Tibial nerve (tissue), 4 donors: ENCODE measurements around the gene SPTA1. TPM values are rescaled to one million over a fixed set of nuclear protein-coding genes. Genes with fewer than 3 reads are reported as not detected.

ENCODE experiments used
- DNase-seq, 2 donors: peaks; one replicate each; pipeline ENCODE4 v3.0.0-alpha.2; 2019; ENCODE audit warnings: low spot score in 2 of 2
- H3K27ac ChIP-seq, 4 donors: fragments of 200-600 bp; sonication (generic) in 3 of 4; one replicate each; pipeline ENCODE4 v1.5.1; 2017 to 2019; ENCODE audit warnings: mild to moderate bottlenecking in 1 of 4
- H3K27me3 ChIP-seq, 2 donors: fragments of 200-600 bp; sonication (generic) in 1 of 2; one replicate each; pipeline versions ENCODE4 v1.5.1 to v1.6.0; 2017 to 2019
- H3K36me3 ChIP-seq, 3 donors: fragments of 200-600 bp; sonication (generic); one replicate each; pipeline ENCODE4 v1.5.1; 2018 to 2019
- H3K4me1 ChIP-seq, 4 donors: fragments of 200-600 bp; sonication (generic) in 3 of 4; one replicate each; pipeline ENCODE4 v1.5.1; 2017 to 2019
- H3K4me3 ChIP-seq, 4 donors: fragments of 200-600 bp; sonication (generic) in 3 of 4; one replicate each; pipeline ENCODE4 v1.5.1; 2017 to 2019; ENCODE audit warnings: mild to moderate bottlenecking in 1 of 4, moderate library complexity in 1 of 4
- H3K9me3 ChIP-seq, 4 donors: fragments of 200-600 bp; sonication (generic) in 3 of 4; one replicate each; pipeline ENCODE4 v1.5.1; 2017 to 2019
- EP300 ChIP-seq, 2 donors: sonication (generic); formaldehyde crosslinking; IDR thresholded peaks; one replicate each; pipeline ENCODE4 v1.6.1; 2017; ENCODE audit warnings: antibody characterized with exemption in 2 of 2, mild to moderate bottlenecking in 1 of 2
- POLR2A ChIP-seq, 2 donors: fragments of 450-650 bp; IDR thresholded peaks; one replicate each; pipeline ENCODE4 v1.6.1; 2017; ENCODE audit warnings: antibody characterized with exemption in 2 of 2, mild to moderate bottlenecking in 2 of 2, moderate library complexity in 2 of 2
- WGBS, 2 donors: methylation state at CpG; one replicate each; pipeline ENCODE4 v1.1.5; 2018; 5-methylcytosine and 5-hydroxymethylcytosine counted together
- total RNA-seq, 4 donors: library from RNA; depleted of rRNA; stranded (reverse); fragments of >200 nt; gene quantifications; one replicate each; pipeline ENCODE4 v1.1.0, GENCODE V29; 2016
- TF ChIP-seq, protein P1 (sequence below), 5 experiments: fragments of 200-600 bp in 3 of 5; fragments of 450-650 bp in 2 of 5; sonication (generic) in 3 of 5; IDR thresholded peaks; one replicate each; pipeline ENCODE4 v1.5.1; 2016 to 2019; ENCODE audit warnings: antibody characterized with exemption in 5 of 5, mild to moderate bottlenecking in 3 of 5, moderate library complexity in 2 of 5

Gene SPTA1
- total RNA-seq, 4 donors from 2014 or later, result 0.21 TPM; not detected in 3

DNA sequence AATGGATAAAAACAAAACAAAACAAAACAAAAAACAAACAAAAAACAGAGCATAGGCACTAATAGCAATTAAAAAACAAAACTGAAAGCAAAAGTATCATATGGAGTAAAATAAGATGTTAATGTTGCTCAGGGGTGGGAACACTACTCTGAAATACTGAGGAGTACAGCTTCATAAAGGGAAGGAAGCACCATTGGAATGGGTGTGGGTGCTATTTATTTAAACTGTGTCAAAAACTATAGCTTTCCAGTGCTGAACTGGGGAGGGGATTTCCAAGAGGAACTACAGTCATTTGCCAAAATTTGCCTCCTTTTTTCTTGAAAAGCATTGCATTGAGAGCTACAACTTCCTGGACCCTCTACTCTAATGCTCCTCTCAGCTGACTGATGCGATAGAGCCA lies 40.0 kb downstream of the SPTA1 start:
- no peaks in the 10 kb centered on the region for H3K9me3 ChIP-seq
- H3K27ac ChIP-seq, result no peak overlapping the region
- H3K36me3 ChIP-seq, result no peaks in the 10 kb centered on the region
- WGBS, 2 donors, result 77 to 90% methylated on average over 1 of the region's 1 CpG
- no peaks in the 10 kb centered on the region for H3K27me3 ChIP-seq
- no peak overlapping the region for H3K4me3 ChIP-seq
- TF ChIP-seq POLR2A (IDR thresholded peaks at IDR 0.05), result no peak
- DNase-seq, result no peak
- H3K4me1 ChIP-seq, result no peaks in the 10 kb centered on the region

DNA sequence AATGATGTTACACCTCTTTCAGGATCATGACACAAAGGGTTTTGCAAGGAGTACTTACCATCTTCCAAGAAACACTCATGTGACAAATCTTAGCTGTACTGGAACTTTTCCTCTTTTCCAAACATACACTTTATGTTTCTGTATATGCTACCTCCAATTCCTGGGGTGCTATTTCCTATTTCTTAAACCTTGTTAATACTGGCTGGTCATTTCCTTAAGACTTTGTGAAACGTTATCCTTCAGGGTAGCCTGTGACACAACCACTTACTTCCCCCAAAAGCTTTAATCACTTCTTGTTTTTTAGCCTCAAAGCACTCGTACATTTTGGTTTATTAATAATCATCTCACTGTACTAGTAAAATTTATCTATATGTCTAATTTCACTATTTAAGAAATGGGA lies 42.1 kb downstream of the SPTA1 start:
- Histone ChIP-seq H3K4me3 (no peak overlapping the region), H3K36me3 (no peaks in the 10 kb centered on the region), H3K4me1 (no peaks in the 10 kb centered on the region), H3K27me3 (no peaks in the 10 kb centered on the region), H3K27ac (no peak overlapping the region), H3K9me3 (no peaks in the 10 kb centered on the region)
- no peak for DNase-seq
- TF ChIP-seq POLR2A (IDR thresholded peaks at IDR 0.05), result no peak
- TF ChIP-seq, protein P1, sequence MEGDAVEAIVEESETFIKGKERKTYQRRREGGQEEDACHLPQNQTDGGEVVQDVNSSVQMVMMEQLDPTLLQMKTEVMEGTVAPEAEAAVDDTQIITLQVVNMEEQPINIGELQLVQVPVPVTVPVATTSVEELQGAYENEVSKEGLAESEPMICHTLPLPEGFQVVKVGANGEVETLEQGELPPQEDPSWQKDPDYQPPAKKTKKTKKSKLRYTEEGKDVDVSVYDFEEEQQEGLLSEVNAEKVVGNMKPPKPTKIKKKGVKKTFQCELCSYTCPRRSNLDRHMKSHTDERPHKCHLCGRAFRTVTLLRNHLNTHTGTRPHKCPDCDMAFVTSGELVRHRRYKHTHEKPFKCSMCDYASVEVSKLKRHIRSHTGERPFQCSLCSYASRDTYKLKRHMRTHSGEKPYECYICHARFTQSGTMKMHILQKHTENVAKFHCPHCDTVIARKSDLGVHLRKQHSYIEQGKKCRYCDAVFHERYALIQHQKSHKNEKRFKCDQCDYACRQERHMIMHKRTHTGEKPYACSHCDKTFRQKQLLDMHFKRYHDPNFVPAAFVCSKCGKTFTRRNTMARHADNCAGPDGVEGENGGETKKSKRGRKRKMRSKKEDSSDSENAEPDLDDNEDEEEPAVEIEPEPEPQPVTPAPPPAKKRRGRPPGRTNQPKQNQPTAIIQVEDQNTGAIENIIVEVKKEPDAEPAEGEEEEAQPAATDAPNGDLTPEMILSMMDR (IDR thresholded peaks at IDR 0.05), result no peak
- TF ChIP-seq EP300 (IDR thresholded peaks at IDR 0.05), result no peak
- WGBS, 2 donors, result 66 to 67% methylated on average over 2 of the region's 2 CpGs

DNA sequence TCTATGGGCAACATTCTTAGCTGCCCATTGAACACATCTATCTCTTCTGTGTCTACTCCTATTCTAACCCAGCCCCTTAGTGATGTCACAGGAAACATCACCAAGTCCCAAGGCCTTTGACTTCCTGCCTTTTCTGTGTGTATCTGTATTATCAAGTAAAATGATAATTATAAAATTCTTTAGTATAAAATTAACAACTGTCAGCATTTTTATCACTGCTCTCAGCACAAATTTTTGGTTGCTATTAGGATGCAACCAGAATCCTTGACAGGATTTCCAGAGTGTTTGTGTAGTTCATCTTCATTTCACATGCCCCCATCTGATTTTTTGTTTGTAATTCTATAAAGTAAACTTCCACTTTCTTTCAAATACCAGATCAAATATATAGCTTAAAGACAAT lies 47.6 kb downstream of the SPTA1 start:
- TF ChIP-seq, protein P1 (IDR thresholded peaks at IDR 0.05), result no peak
- TF ChIP-seq POLR2A (IDR thresholded peaks at IDR 0.05), result no peak
- no peak for TF ChIP-seq EP300 (IDR thresholded peaks at IDR 0.05)
- Histone ChIP-seq H3K27ac (no peak overlapping the region), H3K27me3 (no peaks in the 10 kb centered on the region), H3K4me1 (no peaks in the 10 kb centered on the region), H3K36me3 (no peaks in the 10 kb centered on the region), H3K4me3 (no peak overlapping the region), H3K9me3 (no peaks in the 10 kb centered on the region)
- DNase-seq, result no peak

DNA sequence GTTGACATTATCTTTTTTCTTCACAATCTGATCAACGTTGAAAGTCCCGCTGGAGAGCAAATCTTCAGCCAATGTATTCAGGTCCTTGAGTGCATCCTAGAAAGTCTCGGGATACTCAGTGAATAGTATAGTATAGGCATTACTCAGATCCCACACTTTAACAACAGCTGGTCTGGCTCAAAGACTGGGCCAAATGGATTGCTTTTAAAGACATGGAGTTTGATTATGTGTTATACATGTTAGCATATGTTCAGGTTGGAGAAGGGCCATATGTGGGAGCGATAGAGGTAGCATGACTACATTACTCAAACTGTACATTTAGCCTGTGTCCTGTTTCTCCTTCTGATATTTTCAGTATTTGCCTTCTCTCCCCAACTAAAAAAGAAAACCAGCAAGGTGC lies 48.4 kb downstream of the SPTA1 start:
- no peaks in the 10 kb centered on the region for H3K9me3 ChIP-seq
- WGBS, 2 donors, result 79 to 88% methylated on average over 4 of the region's 4 CpGs
- TF ChIP-seq, protein P1 (IDR thresholded peaks at IDR 0.05), result no peak
- TF ChIP-seq POLR2A (IDR thresholded peaks at IDR 0.05) (no peak), EP300 (IDR thresholded peaks at IDR 0.05) (no peak)
- no peak overlapping the region for H3K27ac ChIP-seq
- no peaks in the 10 kb centered on the region for H3K27me3 ChIP-seq
- DNase-seq, result no peak
- H3K4me3 ChIP-seq, result no peak overlapping the region
- H3K36me3 ChIP-seq, result no peaks in the 10 kb centered on the region
- H3K4me1 ChIP-seq, result no peaks in the 10 kb centered on the region

DNA sequence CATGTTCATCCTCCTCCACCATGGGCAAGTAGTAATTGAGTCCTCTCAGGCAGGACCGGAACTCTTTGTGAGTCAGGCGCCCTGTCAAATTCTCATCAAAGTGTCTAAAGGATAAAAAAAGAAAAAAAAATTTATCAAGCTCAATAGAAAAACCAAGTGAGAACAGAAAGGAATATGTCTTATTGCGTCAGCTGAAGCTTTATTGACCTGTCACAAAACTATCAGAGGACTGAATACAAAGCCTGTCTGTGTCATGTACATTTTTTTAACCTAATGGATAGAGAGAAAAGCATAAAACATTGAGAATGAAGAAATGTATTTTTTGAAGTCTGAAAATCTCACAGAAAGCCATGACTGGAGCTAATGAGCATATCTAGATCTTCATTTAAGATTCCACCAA lies 72.8 kb downstream of the SPTA1 start:
- whole genome bisulfite sequencing, 2 donors, result 77 to 81% methylated on average over 3 of the region's 3 CpGs
- no peaks in the 10 kb centered on the region for H3K9me3 ChIP-seq
- H3K4me1 ChIP-seq, result no peaks in the 10 kb centered on the region
- no peak overlapping the region for H3K27ac ChIP-seq
- no peak overlapping the region for H3K4me3 ChIP-seq
- no peak for TF ChIP-seq EP300 (IDR thresholded peaks at IDR 0.05)
- no peak for TF ChIP-seq POLR2A (IDR thresholded peaks at IDR 0.05)
- TF ChIP-seq, protein P1 (IDR thresholded peaks at IDR 0.05), result no peak
- no peak for DNase-seq
- no peaks in the 10 kb centered on the region for H3K36me3 ChIP-seq
- H3K27me3 ChIP-seq, result no peaks in the 10 kb centered on the region

DNA sequence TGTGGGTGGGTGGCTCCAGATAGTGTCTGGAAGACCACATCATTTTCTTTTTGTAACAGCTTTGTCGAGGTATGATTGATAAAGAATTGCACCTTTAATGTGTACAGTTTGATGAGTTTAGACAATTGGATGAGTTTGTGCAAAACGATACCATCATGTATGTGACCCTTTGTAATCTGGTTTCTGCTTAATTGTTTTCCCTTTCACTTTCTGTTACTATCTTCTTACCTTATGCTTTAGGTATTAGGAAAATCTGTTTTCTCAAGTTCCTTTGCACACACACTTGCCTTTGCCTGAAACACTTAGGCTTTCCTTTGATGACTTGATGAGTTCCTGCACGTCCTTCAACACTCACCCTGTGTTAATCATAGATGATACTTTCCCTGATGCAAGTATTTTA lies 74.6 kb downstream of the SPTA1 start:
- no peak for DNase-seq
- WGBS, 2 donors, result 66 to 67% methylated on average over 3 of the region's 3 CpGs
- Histone ChIP-seq H3K4me1 (no peaks in the 10 kb centered on the region), H3K27ac (no peak overlapping the region), H3K36me3 (no peaks in the 10 kb centered on the region), H3K27me3 (no peaks in the 10 kb centered on the region), H3K4me3 (no peak overlapping the region), H3K9me3 (no peaks in the 10 kb centered on the region)
- no peak for TF ChIP-seq EP300 (IDR thresholded peaks at IDR 0.05)
- TF ChIP-seq, protein P1 (IDR thresholded peaks at IDR 0.05), result no peak
- TF ChIP-seq POLR2A (IDR thresholded peaks at IDR 0.05), result no peak
